NCI-H2081 treated with DMSO at 0.1 percent for 48 hours (cell line): Measurements from ENCODE around the gene SPDYE17.
"Not testable (repeated sequence)": the region's sequence is repeated elsewhere in the genome, so short reads cannot be mapped to it uniquely, and the experiment has no call there.

Source experiments
- DNase-seq: peaks from one replicate; lab custom pipeline; 2025; lab: John Stamatoyannopoulos, UW

SPDYE17 gene

DNA sequence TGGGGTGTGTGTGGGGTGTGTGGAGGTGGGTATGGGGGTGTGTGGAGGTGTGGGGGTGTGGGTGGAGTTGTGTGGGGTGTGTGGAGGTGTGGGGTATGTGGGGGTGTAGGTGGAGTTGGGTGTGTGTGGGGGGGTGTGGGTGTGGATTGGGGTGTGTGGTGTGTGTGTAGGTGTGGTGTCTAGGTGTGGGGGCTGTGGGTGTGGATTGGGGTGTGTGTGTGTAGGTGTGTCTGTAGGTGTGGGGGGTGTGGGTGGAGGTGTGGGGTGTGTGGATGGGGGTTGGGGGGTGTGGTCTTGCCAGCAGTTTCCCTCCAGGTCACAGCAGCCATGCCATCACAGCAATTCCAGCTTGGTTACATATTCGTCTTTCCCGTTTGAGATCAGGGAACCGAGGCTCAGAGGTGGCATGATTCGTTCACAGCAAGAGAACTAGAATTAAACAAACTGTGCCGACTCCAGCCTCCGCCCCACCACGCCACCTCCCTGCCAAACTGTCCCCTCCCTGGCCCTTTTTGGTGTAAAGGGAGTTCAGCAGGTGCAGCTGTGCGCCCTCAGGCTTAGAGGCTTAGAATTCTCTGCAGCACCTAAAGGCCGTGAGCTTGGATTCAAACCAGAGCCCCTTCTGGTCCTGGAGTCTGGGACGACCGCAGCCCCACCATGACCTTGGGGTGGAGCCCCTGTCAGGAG is 33.3 kb downstream of the SPDYE17 start:
- not testable (repeated sequence) for DNase-seq

DNA sequence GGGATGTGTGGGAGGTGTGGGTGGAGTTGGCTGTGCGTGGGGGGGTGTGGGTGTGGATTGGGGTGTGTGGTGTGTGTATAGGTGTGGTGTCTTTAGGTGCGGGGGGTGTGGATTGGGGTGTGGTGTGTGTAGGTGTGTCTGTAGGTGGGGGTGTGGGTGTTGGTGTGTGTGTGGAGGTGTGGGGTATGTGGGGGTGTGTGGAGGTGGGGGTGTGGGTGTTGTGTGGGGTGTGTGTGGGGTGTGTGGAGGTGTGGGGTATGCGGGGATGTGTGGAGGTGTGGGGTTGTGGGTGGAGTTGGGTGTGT is 33.9 kb downstream of the SPDYE17 start:
- DNase-seq: no peak

DNA sequence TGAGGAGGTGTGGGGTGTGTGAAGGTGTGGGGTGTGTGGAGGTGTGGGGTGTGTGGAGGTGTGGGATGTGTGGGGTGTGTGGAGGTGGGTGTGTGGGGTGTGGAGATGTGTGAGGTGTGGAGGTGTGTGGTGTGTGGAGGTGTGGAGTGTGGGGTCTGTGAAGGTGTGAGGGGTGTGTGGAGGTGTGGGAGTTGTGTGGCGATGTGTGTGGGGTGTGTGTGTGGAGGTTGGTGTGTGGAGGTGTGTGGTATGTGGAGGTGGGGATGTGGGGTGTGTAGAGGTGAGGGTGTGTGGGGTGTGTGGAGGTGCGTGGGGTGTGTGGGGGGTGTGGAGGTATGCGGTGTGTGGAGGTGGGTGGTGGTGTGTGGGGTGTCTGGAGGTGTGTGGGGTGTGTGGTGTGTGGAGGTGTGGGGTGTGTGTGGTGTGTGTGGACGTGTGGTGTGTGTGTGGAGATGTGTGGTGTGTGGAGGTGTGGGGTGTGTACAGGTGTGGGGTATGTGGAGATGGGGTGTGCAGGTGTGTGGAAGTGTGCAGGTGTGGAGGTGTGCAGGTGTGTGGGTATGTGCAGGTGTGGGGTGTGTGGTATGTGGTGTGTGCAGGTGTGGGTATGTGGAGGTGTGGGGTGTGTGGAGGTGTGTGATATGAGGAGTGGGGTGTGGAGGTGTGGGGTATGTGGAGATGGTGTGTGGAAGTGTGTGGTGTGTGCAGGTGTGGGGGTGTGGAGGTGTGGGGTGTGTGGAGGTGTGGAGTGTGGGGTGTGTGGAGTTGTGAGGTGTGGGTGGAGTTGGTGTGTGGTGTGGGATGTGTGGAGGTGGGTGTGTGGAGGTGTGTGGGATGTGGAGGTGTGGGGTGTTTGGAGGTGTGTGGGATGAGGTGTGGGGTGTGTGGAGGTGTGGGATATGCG is 34.5 kb downstream of the SPDYE17 start:
- DNase-seq: no peak

GRCh38 chr7:76996932-76997331 is 35.2 kb downstream of the SPDYE17 start:
- DNase-seq: not testable (repeated sequence)

GRCh38 chr7:76994286-76994685 is 37.9 kb downstream of the SPDYE17 start:
- not testable (repeated sequence) for DNase-seq

- not testable (repeated sequence) for DNase-seq
Observed at GRCh38 chr7:76993831-76994230, 38.3 kb downstream of the SPDYE17 start.

DNA sequence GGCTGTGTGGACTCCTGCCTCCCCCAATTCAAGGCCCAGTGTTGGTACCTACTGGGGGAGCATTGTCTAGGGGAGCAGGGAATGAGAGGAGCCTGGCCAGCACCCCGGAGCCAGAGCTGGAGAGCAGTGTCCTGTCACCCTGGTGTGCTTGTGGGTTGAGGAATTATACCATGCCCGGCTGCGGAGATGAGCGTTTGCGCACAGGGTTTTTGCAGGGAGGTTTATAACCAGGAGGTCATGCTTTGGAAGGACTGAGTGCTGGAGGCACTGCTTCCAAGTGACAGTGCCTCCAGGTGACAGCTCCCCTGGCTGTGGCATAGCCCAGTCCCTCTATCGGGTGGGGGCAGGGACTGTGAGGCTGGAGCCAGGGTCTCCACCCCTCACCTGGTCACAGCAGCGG is 39.3 kb downstream of the SPDYE17 start:
- not testable (repeated sequence) for DNase-seq

GRCh38 chr7:76992204-76992603 is 40.0 kb downstream of the SPDYE17 start:
- not testable (repeated sequence) for DNase-seq

- DNase-seq: not testable (repeated sequence)
Observed at GRCh38 chr7:76990202-76990601, 42.0 kb downstream of the SPDYE17 start.

- DNase-seq: not testable (repeated sequence)
Observed at GRCh38 chr7:76985924-76986717, 46.0 kb downstream of the SPDYE17 start.

- not testable (repeated sequence) for DNase-seq
Observed at GRCh38 chr7:76984784-76985136, 47.4 kb downstream of the SPDYE17 start.

GRCh38 chr7:76983937-76984783 is 48.0 kb downstream of the SPDYE17 start:
- not testable (repeated sequence) for DNase-seq

DNA sequence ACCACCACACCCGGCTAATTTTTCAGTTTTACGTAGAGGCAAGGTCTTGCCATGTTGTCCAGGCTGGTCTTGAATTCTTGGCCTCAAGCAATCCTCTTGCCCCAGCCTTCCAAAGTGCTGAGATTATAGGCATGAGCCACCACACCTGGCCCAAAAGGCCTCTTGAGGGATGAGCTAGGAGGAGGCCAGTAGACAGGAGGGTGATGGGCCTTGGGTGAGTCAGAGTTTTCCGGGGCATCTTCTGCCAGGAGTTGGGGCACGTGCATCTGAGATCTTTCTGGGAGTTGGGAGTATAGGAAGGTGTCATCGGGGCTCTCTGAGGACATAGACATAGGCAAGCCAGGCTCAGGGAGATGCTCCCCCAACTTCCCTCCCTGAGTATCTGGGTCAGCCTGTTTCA is 48.8 kb downstream of the SPDYE17 start:
- DNase-seq: not testable (repeated sequence)

DNA sequence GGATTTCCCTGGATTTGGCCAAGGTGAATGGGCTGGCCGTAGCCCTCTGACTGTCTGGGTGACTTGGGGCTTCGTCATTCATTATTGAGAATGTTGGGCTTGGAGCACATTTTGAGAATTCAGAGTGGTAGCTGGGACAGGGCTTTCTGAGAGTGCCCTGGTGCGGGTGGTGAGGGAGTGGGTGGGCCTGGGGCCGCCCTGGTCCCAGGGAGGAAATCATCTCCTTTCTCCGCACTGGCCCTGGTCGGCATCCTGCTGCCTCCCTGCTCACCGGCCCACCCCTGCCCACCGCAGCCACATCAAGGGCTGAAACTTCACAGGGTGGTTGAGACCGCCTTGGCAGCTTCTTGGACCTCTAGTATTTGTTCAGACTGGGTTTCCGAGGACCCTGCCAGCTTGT is 49.7 kb downstream of the SPDYE17 start:
- DNase-seq: not testable (repeated sequence)

GRCh38 chr7:76981187-76981970 is 50.8 kb downstream of the SPDYE17 start:
- DNase-seq: not testable (repeated sequence)

DNA sequence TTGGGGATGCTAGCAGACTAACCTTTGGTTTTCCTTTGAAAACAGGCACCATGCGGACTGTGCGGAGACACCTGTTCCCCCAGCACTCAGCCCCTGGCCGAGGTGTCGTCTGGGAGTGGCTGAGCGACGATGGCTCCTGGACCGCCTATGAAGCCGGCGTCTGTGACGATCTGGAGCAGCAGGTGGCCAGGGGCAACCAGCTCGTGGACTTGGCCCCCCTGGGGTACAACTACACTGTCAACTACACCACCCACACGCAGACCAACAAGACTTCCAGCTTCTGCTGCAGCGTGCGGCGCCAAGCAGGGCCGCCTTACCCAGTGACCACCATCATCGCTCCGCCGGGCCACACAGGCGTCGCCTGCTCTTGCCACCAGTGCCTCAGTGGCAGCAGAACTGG is 51.6 kb downstream of the SPDYE17 start:
- not testable (repeated sequence) for DNase-seq

GRCh38 chr7:76977761-76978367 is 54.3 kb downstream of the SPDYE17 start:
- not testable (repeated sequence) for DNase-seq

GRCh38 chr7:76974793-76975579 is 57.2 kb downstream of the SPDYE17 start:
- DNase-seq: not testable (repeated sequence)

DNA sequence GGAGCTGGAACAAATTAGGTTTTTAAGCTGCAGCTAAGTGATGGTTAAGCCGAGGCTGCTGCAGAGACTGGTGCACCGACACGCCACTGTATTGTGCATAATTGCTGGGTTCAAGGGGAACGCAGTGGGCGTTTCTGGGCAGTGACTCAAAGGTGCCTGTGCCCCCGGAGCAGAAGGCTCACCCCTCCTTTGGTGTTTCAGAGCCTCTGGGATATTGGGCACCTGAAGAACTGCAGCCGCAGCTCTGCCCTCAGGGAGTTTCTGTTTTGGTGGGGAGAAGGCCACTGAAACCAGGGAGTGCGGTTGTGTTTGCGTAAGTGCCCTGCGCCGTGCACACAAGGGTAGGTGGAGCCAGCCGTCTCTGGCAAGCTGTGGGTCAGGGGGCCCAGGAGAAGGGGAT is 57.8 kb downstream of the SPDYE17 start:
- not testable (repeated sequence) for DNase-seq
